Measurements from ENCODE around the gene CCDC124. TPM values are rescaled to one million over a fixed set of nuclear protein-coding genes. Genes with fewer than 3 reads are reported as not detected.

CCDC124 gene
- total RNA-seq, 2 donors from 2014 or later: 45.2 to 122 TPM

GRCh38 chr19:17953316-17953801 is 20.5 kb downstream of the CCDC124 start:
- H3K9ac ChIP-seq (ENCODE audit: low read depth in 2 of 2, low read length in 2 of 2): no peak overlapping the region
- no peak for TF ChIP-seq CTCF (IDR thresholded peaks at IDR 0.05)
- no peak for DNase-seq
- peaks cover 5% of the 10 kb centered on the region for H3K4me1 ChIP-seq
- intact Hi-C loops (cut with DNase I): no loop called here
- no peaks in the 10 kb centered on the region for H3K9me3 ChIP-seq
- H3K36me3 ChIP-seq: no peaks in the 10 kb centered on the region
- no peak overlapping the region for H3K27ac ChIP-seq
- H3K27me3 ChIP-seq: peaks cover 64% of the 10 kb centered on the region
- no peak overlapping the region for H3K4me3 ChIP-seq

GRCh38 chr19:17953869-17954268 is 21.1 kb downstream of the CCDC124 start:
- TF ChIP-seq CTCF (IDR thresholded peaks at IDR 0.05): no peak
- H3K36me3 ChIP-seq: no peaks in the 10 kb centered on the region
- H3K27me3 ChIP-seq: peaks cover 61% of the 10 kb centered on the region
- no peaks in the 10 kb centered on the region for H3K9me3 ChIP-seq
- H3K9ac ChIP-seq (ENCODE audit: low read depth in 2 of 2, low read length in 2 of 2): no peak overlapping the region
- no peak overlapping the region for H3K4me3 ChIP-seq
- H3K27ac ChIP-seq: no peak overlapping the region
- peaks cover 5% of the 10 kb centered on the region for H3K4me1 ChIP-seq
- no peak for DNase-seq
- intact Hi-C loops (cut with DNase I): no loop called here

- Histone ChIP-seq H3K36me3 (no peaks in the 10 kb centered on the region), H3K9me3 (no peaks in the 10 kb centered on the region), H3K27me3 (peaks cover 55% of the 10 kb centered on the region), H3K4me3 (no peak overlapping the region), H3K4me1 (peaks cover 5% of the 10 kb centered on the region), H3K9ac (ENCODE audit: low read depth in 2 of 2, low read length in 2 of 2) (no peak overlapping the region), H3K27ac (no peak overlapping the region)
- DNase-seq: no peak
- no peak for TF ChIP-seq CTCF (IDR thresholded peaks at IDR 0.05)
- intact Hi-C loops (cut with DNase I): no loop called here
Observed at GRCh38 chr19:17954401-17954800, 21.6 kb downstream of the CCDC124 start.

- Histone ChIP-seq H3K27me3 (peaks cover 26% of the 10 kb centered on the region), H3K36me3 (no peaks in the 10 kb centered on the region), H3K4me1 (no peaks in the 10 kb centered on the region), H3K27ac (no peak overlapping the region), H3K4me3 (no peak overlapping the region), H3K9me3 (no peaks in the 10 kb centered on the region), H3K9ac (ENCODE audit: low read depth in 2 of 2, low read length in 2 of 2) (no peak overlapping the region)
- intact Hi-C loops (cut with DNase I): no loop called here
- DNase-seq: no peak
- no peak for TF ChIP-seq CTCF (IDR thresholded peaks at IDR 0.05)
Observed at GRCh38 chr19:17957149-17957849, 24.5 kb downstream of the CCDC124 start.

GRCh38 chr19:17957885-17958284 is 25.1 kb downstream of the CCDC124 start:
- TF ChIP-seq CTCF (IDR thresholded peaks at IDR 0.05): no peak
- no peak overlapping the region for H3K9ac ChIP-seq (ENCODE audit: low read depth in 2 of 2, low read length in 2 of 2)
- H3K4me3 ChIP-seq: no peak overlapping the region
- no peaks in the 10 kb centered on the region for H3K4me1 ChIP-seq
- intact Hi-C loops (cut with DNase I): no loop called here
- no peak for DNase-seq
- H3K36me3 ChIP-seq: no peaks in the 10 kb centered on the region
- H3K9me3 ChIP-seq: no peaks in the 10 kb centered on the region
- no peak overlapping the region for H3K27ac ChIP-seq
- peaks cover 20% of the 10 kb centered on the region for H3K27me3 ChIP-seq
